PFSK-1 (cell line): Measurements from ENCODE around the gene GINS3.

Source experiments
- POLR2AphosphoS5 ChIP-seq: IDR thresholded peaks from 2 replicates; pipeline ENCODE4 v1.6.1; 2012; ENCODE audit warnings: low read depth, mild to moderate bottlenecking, control low read depth, low read length, moderate library complexity
- REST ChIP-seq, 2 experiments: IDR thresholded peaks; 2 replicates each; pipeline versions ENCODE4 v1.6.1 to v1.8.0; 2011 to 2012; ENCODE audit warnings: low read depth in 2 of 2, low read length in 2 of 2, control low read depth in 1 of 2, inconsistent platforms in 1 of 2, mild to moderate bottlenecking in 1 of 2, moderate library complexity in 1 of 2; ENCODE audit not compliant: insufficient read depth in 1 of 2
- SIN3A ChIP-seq: IDR thresholded peaks from 2 replicates; pipeline ENCODE4 v1.6.1; 2012; ENCODE audit warnings: mild to moderate bottlenecking, low read length, moderate library complexity, borderline replicate concordance; ENCODE audit not compliant: insufficient read depth
- TAF1 ChIP-seq: IDR thresholded peaks from 2 replicates; pipeline ENCODE4 v1.6.1; 2012; ENCODE audit warnings: low read length, control low read depth, borderline replicate concordance; ENCODE audit not compliant: insufficient read depth

- TF ChIP-seq TAF1 = no peak
- no peak for TF ChIP-seq POLR2AphosphoS5
- no peak for TF ChIP-seq SIN3A
- TF ChIP-seq REST (IDR thresholded peaks at IDR 0.05; ENCODE audit: insufficient read depth in 1 of 2, low read depth in 2 of 2, low read length in 2 of 2) = no peak
Measured at GRCh38 chr16:58418601-58419000, 26.3 kb downstream of the GINS3 start.
